ENCODE measurements around the gene TMEM184B.

Gene TMEM184B

GRCh38 chr22:38175206-38176118, 97.3 kb downstream of the TMEM184B start:
- DNase-seq = no peak

DNA sequence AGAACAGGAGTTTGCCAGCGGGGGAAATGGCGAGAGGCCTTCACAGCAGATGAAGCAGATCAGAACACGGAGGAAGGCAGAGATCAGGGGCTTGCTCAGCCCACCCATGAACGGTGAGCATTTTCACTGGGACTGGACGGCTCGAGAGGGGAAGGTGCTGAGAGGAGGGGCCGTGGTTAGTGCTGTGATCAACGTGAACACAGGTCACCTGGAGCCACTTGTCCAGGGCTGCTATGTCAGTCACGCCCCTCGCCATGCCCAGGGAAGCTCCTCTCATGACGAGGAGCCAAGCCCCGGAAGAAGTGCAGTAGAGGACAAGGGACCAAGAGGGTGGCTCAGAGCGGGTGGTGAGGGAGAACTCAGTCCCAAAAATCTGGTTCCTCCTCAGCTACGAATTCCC, 98.2 kb downstream of the TMEM184B start:
- DNase-seq = no peak

GRCh38 chr22:38173641-38173906, 99.2 kb downstream of the TMEM184B start:
- DNase-seq = no peak

DNA sequence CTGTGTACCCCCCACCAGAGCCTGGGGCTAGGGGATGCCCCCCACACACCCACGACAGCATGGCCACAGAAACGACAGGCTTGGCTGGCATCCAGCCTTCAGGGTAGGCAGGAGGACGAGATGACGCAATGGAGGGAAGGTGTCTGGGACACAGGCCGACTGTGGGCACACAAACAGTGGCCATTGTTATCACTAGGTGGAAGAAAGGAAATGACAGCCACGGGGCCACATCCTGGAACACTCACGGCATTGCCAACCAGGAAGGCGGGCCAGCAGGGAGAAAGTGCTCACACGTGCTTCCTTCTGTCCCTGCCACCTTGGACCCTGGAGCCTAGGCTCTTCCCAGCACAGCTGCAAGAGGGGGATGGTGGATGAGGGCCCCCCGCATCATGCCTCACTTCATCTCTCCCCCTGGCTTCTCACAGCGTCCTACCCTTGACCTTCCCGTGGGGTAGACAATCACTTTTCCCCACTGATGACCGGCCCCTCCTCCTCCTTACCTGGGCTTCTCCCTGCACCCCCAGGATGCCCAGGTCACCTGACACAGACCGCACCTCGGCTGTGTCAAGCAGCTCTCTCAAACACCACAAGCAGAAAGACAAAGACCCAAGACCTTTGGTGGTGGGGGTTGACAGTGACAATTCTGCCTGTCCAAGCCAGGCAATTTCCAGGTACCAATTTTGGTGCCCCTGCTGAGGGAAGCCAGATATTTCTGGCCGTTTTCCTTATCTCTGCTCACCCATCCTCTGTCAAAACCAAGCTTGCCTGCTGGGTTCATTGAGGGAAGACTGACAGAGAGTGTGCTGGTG, 99.8 kb downstream of the TMEM184B start:
- peak; percentile 38 for DNase-seq

GRCh38 chr22:38171927-38172831, 100.6 kb downstream of the TMEM184B start:
- no peak for DNase-seq

GRCh38 chr22:38170469-38170868, 102.3 kb downstream of the TMEM184B start:
- DNase-seq = no peak
